GM19324 (cell line): ENCODE measurements around the gene CNIH2.
"Not testable (repeated sequence)": the region's sequence is repeated elsewhere in the genome, so short reads cannot be mapped to it uniquely, and the experiment has no call there.

ENCODE experiments used
- ATAC-seq: cut with Tn5 transposase; IDR thresholded peaks from one replicate; pipeline ENCODE4 v1.9.1; 2021; ENCODE audit warnings: mild to moderate bottlenecking, moderate library complexity; ENCODE audit not compliant: unreplicated experiment, low FRiP score

Gene CNIH2

GRCh38 chr11:66275396-66275795 is 2.6 kb upstream of the CNIH2 start:
- ATAC-seq: no peak

- no peak for ATAC-seq
These were observed 1.9 kb upstream of the CNIH2 start for GRCh38 chr11:66275984-66276612.

GRCh38 chr11:66276619-66277018 is 1.4 kb upstream of the CNIH2 start:
- not testable (repeated sequence) for ATAC-seq

DNA sequence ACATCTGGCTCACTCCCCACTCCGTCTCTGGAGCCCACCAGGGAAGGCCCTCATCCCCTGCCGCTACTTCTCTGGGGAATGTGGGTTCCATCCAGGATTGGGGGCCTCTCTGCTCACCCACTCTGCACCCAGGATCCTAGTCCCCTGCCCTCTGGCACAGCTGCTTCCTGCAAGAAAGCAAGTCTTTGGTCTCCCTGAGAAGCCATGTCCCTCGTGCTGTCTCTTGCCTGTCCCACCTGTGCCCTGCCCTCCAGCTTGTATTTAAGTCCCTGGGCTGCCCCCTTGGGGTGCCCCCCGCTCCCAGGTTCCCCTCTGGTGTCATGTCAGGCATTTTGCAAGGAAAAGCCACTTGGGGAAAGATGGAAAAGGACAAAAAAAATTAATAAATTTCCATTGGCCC is 911 bp upstream of the CNIH2 start:
- not testable (repeated sequence) for ATAC-seq

DNA sequence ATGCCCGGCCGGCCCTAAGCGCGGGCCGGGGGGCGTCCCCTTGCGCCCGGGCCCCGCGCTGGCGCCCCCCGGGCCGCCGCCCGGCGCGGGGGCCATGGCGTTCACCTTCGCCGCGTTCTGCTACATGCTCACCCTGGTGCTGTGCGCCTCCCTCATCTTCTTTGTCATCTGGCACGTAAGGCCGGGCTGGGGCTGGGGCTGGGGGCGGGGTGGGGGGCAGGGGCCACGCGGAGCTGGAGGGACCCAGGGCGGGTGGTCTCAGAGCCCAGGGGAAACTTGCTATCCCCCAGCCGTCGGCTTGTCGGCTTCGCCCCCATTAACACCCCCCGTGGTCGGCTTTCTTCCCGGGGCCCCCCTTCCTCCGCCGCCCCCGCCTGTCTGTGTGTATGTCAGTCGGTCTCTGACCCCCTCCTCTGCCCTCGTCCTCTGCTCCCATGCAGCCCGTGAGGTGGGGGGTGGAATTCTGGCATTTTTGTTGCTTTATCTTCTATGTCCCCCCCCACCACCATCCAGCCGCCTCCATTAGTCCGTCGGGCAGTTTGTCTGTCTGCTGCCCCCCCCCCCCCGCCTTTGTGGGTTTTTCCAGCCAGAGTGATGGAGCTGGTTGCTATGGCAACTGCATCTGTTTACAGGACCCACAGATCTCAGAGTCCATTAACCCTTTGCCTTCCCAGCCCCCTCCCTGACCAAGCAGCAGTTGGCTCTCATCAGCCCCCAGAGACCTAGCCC is 552 bp downstream of the CNIH2 start:
- ATAC-seq: no peak

DNA sequence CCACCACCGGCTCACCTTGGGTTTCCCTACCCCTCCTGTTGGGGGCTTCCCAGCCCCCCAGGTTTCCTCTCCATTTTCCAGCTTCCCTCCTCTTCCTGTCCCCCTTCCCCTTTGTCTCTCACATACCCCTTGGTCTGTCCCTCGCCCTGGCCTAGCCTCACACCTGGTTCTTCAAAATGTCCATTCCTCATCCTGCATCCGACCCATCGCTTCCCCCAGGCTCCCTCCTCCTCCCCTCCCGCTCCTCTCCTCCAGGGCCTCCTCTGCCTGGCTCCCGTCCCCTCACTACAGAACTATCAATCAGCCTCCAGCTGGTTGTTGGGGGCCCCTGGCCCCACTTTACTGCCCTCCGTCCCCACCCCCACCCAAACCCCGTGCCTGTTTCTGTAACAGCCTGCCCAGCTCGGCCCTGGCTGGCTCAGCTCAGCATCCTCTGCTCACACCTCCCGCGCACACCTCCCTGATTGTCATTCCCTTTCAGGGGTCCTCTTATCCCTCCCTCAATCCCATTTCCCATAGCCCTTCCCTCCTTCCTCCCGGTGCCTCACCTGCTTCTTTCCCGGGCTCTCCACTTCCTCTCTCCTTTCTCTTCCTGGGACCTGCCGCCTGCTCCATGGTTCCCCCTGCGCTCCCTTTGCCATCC is 1.2 kb downstream of the CNIH2 start:
- ATAC-seq: no peak

DNA sequence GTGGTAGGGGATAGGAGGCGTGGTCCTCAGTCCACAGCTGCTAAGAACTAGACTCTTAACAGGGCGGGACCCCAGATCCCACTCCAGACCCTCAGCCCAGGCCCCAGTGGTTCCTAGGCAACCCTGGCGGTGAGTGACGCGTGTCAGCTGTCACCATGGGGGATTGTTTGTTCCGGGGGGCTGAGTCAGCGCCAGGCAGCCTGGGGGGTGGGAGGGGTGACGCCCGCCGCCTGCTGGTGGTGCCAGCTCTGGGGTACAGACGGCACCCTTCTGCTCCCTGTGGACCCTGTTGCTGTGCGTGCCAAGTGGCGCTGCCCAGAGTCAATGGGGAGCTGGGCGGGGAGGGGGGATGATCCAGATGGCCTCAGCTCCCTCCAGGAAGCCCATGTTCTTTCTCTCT is 2.5 kb downstream of the CNIH2 start:
- ATAC-seq: no peak

DNA sequence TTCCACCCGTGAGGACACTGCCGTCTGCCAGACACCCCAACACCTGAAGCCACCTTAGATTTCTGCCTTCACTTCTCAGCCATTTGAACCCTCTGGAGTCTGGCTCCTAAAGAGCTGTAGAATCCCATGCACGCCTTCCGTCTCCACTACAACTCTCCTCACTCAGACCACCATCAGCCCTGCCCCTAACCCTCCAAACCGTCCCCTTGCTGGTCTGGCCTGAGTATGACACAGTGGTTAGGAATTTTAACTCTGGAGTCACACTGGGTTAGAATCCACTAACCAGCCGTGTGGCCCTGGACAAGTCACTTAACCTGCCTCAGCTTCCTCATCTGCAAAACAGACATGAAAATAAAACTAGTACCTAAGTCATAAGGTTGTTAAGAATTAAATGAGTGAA is 3.0 kb downstream of the CNIH2 start:
- ATAC-seq: no peak

DNA sequence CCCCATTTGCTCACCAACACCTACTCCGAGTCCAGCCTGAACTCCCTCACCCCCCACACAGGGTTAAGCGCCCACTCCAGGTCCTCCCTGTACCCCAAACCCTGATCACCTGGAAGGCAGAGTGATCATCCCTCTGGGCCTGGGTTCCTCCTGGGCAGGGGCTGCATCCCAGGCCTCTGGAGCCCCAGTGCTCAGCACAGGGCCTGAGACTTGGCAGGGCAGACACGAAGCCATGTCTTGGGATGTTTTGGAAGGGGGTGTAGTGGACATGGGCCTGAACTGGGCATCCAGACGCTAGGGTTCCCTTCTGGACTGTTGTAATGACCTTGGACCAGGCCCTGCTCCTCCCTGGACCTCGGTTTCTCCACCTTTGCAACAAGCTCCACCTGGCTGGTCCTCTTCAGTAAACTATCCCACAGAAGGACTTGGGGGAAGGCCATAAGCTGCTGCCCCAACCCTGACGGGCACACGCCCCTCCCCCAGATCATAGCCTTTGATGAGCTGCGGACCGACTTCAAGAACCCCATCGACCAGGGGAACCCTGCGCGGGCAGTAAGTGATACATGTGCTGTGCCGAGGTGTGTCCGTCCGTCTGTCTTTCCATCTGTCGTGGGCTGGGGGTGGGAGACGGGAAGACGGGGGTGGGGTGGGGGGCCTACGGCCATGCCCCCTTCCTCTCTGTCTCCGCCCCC is 3.9 kb downstream of the CNIH2 start:
- ATAC-seq: no peak

DNA sequence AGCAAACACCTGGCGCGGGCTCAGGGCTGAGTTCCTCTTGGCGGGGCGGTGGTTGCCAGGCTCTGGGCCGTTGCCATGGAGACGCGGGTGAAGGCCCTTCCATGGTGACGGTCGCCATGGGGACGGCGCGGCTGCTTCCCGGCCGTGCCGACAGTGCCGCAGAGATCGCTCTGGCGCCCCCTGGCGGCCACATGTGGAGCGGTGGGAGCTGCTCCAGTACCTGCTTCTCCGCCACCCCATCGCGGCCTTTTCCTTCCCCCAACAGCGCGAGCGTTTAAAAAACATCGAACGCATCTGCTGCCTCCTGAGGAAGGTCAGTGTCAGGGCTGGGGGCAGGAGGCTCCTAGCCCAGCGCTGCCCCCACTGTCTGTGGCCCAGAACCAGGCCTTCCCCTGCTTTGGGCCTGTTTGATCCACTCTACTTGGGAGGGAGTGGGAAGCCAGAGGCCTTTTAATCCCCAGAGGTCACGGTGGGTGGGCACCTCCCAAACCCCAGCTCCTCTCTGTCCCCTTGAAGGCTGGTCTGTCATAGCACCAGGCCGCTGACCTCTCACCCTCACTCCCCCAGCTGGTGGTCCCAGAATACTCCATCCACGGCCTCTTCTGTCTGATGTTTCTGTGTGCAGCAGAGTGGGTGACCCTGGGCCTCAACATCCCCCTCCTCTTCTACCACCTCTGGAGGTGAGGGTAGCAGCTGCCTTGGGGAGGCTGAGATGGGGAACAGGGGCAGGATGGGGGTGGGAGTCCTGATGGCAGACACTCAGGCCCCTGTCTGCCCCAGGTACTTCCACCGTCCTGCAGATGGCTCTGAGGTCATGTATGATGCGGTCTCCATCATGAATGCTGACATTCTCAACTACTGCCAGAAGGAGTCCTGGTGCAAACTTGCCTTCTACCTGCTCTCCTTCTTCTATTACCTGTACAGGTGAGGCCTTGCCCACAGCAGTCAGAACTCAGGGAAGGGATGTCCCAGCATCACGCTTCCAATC is 4.8 kb downstream of the CNIH2 start:
- ATAC-seq: peak; percentile 76

- no peak for ATAC-seq
These were observed 5.6 kb downstream of the CNIH2 start for GRCh38 chr11:66283461-66284105.

GRCh38 chr11:66284526-66285078 is 6.6 kb downstream of the CNIH2 start:
- no peak for ATAC-seq

GRCh38 chr11:66285250-66285947 is 7.4 kb downstream of the CNIH2 start:
- ATAC-seq: no peak

- no peak for ATAC-seq
These were observed 8.7 kb downstream of the CNIH2 start for GRCh38 chr11:66286699-66287098.

GRCh38 chr11:66287211-66287888 is 9.4 kb downstream of the CNIH2 start:
- no peak for ATAC-seq

DNA sequence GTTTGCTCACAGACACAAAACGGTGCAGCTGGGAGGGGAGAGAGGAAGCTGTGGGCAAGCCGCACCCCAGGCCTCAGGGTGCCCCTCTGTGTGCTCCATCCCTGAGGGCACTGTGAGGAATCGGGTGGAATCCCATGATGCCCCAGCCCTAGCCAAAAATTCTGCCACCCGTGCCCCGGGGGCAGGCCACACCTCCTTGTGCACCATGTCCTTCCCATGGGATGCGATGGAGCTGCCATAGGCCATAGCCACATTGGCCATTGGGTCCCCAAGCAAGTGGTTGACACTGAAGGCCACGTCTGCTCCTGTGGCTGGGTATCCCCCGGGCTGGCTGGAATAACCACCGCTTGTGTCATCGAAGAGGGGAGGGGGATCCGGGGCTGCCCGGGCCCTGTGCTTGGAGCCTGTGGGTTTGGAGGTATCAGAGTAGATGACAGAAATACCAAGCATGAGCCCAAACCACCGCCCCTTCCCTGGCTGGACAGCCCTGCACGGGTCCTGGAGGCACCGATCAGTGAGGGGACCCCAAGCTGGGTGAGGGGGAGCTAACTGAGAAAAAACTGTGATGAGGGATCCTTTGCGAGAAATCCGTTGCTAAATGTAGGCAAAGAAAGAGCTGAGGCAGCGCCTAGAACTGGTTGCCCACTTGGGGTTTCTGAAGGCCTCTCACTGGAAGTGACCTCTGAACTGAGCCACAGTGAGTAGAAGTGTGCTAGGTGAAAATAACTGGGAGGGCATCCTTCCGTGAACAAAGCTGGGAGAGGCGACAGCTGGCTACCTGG is 10.1 kb downstream of the CNIH2 start:
- no peak for ATAC-seq
